KOPT-K1 (cell line): Measurements from ENCODE around the gene NSMCE3.
"Not testable (repeated sequence)": the region's sequence is repeated elsewhere in the genome, so short reads cannot be mapped to it uniquely, and the experiment has no call there.

Experiments used
- H3K27ac ChIP-seq: fragments of 200-600 bp; sonication (generic); 2 replicates; pipeline ENCODE4 v1.5.1; 2016; ENCODE audit warnings: antibody characterized with exemption, mild to moderate bottlenecking, low read depth, low read length; ENCODE audit not compliant: poor library complexity, severe bottlenecking
- H3K36me3 ChIP-seq: fragments of 200-600 bp; sonication (generic); 2 replicates; pipeline ENCODE4 v1.5.1; 2017; ENCODE audit warnings: antibody characterized with exemption, mild to moderate bottlenecking, low read length, moderate library complexity; ENCODE audit not compliant: insufficient read depth
- H3K9me3 ChIP-seq: fragments of 200-600 bp; sonication (generic); 2 replicates; pipeline ENCODE4 v1.5.1; 2017; ENCODE audit warnings: antibody characterized with exemption, low read length, mild to moderate bottlenecking; ENCODE audit not compliant: insufficient read depth, poor library complexity, severe bottlenecking

NSMCE3 gene

DNA sequence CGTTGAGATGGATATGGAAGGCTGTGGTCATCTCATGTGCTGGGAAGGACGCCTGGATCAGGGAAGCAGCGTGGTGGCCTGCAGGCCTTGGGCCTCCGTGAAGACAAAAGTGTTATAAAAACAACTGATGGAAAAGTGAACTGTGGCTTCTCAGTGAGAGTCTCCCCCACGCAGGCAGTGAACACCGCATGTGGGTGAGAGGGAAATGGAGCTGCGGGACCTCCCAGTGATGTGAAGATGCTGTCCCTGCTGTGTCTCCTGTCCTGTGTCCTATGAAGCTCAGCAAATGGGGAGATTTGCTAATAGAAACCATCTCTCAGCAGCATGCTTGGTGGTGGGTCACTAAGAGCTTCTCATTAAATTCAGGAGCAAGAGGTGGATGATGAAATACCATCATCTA is 25.1 kb downstream of the NSMCE3 start:
- no peaks in the 10 kb centered on the region for H3K36me3 ChIP-seq
- H3K9me3 ChIP-seq: no peaks in the 10 kb centered on the region
- no peak overlapping the region for H3K27ac ChIP-seq

DNA sequence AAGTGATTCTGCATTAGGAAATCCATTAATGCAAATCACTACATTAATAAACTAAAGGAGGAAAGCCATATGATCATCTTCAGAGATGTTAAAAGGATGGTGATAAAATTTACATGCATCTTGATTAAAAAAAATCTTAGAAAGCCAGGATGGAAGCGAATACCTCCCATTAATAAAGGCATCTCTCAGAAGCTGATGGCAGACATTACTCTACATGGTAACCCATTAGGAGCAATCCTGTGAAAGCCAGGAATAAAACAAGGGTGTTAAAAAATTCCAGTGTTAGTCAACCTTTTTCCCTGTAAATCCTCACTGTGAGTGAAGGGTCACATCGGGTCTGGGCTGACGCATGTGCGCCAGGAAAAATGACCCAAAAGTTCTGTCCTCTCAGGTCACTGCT is 25.5 kb downstream of the NSMCE3 start:
- Histone ChIP-seq H3K27ac (no peak overlapping the region), H3K36me3 (no peaks in the 10 kb centered on the region), H3K9me3 (no peaks in the 10 kb centered on the region)

DNA sequence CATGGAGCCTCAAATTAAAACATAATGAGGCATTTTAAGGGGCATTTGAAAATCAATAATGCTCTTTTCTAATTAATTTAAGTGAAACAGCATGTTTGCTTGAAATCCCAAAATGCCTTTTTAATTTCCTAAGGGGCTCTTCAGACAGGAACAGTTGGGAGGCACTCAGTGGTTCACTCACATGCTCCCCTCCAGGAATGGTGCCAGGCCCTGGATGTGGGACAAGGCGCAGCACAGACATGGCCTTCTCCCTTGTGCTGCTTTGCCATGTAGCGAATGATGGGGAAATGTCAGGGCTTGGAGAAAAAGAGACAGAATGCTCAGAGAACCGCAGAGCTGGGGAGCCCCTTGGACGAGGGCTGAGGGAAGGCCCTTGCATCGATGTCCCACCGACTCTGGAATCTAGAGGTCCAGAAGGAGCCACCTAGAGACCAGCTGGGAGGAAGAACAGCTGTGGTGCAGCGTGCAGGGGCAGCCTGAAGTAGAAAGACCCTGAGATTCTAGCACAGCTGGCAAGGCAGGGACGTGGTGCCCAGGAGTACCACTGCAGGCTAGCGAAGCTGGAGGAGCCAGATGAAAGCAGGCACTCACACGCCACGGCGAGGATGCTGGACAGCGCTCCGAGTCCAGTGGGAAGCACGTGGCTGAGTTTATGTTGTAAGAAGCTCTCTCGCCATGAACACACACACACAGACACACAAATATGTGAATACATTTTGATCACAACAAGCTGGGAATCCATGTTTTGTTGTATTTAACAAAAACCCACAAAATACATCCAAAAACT is 27.0 kb downstream of the NSMCE3 start:
- no peaks in the 10 kb centered on the region for H3K9me3 ChIP-seq
- no peak overlapping the region for H3K27ac ChIP-seq
- no peaks in the 10 kb centered on the region for H3K36me3 ChIP-seq

DNA sequence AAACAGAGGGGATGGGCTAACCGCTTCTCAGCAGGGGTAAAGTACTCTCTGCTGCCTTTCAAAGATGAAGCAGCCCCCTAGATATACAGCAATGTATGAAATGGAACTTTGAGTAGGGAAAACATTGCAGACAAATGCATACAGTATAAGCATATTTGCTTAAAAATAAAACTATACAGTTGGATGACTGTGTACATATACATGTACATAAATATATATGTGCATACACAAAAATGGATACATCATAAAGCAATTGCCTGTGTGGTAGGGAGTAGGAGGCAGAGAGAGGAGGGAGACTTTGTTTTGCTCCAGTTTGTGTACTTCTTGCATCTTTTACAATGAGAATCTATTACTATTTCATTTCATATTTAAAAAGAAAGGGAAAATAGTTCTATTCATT is 28.4 kb downstream of the NSMCE3 start:
- no peaks in the 10 kb centered on the region for H3K9me3 ChIP-seq
- no peaks in the 10 kb centered on the region for H3K36me3 ChIP-seq
- H3K27ac ChIP-seq: no peak overlapping the region

DNA sequence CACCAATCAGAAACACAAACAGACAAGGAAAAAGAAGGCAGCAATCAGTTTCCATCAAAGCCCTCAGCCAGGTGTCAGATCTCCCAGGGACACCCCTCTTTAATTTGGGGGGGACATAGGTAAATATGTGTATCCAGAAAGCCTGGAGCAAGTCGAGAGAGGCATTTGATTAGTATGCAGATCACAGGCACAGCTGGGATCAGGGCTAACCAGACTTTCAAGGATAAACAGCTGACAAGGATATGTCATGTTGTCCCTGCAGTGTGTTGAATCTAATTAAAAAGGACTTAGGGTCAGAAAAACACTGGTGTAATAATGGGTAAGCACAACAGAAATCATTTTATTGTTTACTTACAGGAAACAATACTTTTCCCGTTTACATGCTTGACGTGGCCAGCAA is 30.2 kb downstream of the NSMCE3 start:
- H3K9me3 ChIP-seq: peaks cover 10% of the 10 kb centered on the region
- no peak overlapping the region for H3K27ac ChIP-seq
- no peaks in the 10 kb centered on the region for H3K36me3 ChIP-seq

DNA sequence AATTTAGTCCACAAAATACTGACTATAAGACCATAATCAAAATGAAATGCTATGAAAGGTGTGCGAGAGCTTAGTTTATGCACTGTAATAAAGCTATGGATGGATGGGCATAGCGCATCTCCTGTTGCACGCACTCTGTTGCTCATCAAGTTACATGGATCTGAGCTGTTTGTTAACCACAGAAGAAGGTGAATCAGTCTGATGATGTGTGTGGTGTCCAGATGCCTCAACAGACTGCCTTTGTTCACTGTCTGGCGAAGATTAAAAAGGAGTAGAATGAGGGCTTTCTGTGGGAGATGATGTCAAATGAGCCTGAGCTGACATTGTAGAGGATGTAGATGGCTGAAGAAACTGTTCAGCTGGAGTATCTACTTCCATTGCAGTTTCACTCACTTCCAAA is 36.1 kb downstream of the NSMCE3 start:
- Histone ChIP-seq H3K9me3 (peaks cover 10% of the 10 kb centered on the region), H3K36me3 (no peaks in the 10 kb centered on the region), H3K27ac (no peak overlapping the region)

DNA sequence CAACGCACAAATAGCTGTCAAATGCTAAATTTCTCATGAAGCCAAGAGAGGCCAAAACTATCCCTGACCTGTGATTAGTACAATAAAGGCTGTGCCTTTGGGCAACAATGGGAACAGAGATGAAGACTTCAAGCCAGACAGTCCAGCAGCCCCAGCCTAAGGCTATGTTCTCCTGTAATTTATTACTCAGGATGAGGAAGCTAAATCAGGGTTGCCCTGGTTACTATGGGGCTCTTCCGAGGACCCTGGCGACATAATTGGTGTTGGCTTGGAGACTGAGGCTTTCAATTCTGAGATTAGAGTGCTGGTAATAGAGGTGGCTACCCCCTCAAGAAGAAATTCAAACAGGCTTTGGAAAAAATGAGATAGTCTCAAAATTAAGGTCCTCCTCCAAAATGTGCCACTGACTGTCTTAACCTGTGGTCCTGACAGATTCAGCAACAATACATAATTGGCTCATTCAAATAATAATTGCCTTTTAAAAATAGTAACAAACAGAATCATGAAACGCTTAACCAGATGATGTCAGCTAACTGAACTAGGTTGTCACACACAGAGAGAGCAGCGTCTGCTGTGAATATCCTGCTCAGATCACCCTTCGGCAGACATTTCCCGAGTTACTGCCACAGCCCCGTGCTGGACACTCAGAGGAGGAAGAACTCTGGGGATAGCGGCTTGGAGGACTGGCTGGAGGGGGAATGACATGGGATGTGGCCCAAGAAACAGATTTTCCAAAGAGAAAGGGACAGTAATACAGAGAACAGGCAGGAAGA is 43.0 kb downstream of the NSMCE3 start:
- H3K36me3 ChIP-seq: no peaks in the 10 kb centered on the region
- no peaks in the 10 kb centered on the region for H3K9me3 ChIP-seq
- no peak overlapping the region for H3K27ac ChIP-seq

DNA sequence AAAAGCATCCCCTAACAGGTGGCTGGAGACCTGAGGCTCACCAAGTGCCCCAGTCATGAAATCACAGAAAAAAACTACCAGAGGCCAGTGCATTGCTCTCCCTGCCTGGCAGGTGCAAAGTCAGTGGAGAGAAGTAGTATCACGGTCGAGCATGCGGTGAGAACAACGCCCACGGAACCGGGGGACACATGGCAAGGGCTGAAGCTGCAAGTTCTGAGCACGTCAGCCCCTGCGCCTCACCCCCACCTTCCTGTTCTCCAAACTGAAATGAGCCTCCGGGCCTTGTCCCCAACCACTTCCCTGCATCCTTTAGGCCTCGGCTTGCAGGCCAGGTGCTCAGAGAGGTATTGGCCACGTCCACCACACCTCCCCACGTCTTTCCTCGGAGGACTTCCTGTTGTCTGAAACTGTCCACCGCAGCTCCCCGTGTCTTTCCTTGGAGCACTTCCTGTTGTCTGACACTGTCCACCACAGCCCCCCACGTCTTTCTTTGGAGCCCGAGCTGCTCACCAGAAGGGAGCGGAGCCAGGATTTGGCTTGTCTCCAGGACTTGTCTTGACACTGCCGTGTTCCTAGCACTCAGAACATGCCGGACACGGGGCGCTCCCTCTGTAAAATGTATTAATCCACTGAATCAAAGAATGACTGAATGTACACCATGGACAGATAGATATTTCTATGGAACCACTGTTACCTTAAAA is 43.9 kb downstream of the NSMCE3 start:
- no peaks in the 10 kb centered on the region for H3K9me3 ChIP-seq
- no peaks in the 10 kb centered on the region for H3K36me3 ChIP-seq
- H3K27ac ChIP-seq: no peak overlapping the region

DNA sequence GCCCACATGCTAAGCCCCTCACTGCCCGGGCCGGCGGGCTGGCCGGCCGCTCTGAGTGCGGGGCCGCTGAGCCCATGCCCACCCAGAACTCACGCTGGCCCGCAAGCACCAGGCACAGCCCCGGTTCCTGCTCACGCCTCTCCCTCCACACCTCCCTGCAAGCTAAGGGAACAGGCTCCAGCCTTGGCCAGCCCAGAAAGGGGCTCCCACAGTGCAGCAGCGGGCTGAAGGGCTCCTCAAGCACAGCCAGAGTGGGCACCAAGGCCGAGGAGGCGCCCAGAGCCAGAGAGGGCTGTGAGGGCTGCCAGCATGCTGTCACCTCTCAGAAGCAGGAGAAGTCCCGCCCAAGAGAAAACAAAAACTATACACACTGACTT is 44.6 kb downstream of the NSMCE3 start:
- not testable (repeated sequence) for H3K36me3 ChIP-seq, H3K9me3 ChIP-seq, H3K27ac ChIP-seq

DNA sequence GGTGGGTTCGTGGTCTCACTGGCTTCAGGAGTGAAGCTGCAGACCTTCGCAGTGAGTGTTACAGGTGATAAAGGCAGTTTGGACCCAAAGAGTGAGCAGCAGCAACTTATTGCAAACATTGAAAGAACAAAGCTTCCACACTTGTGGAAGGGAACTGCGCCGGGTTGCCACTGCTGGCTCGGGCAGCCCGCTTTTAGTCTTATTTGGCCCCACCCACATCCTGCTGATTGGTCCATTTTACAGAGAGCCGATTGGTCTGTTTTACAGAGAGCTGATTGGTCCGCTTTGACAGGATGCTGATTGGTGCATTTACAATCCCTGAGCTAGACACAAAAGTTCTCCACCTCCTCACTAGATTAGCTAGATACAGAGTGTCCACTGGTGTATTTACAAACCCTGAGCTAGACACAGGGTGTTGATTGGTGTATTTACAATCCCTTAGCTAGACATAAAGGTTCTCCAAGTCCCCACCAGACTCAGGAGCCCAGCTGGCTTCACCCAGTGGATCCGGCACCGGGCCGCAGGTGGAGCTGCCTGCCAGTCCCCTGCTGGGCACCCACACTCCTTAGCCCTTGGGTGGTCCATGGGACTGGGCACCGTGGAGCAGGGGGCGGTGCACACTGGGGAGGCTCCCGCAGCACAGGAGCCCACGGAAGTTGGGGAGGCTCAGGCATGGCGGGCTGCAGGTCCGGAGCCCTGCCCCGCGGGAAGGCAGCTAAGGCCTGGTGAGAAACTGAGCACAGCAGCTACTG is 45.2 kb downstream of the NSMCE3 start:
- H3K27ac ChIP-seq, H3K36me3 ChIP-seq, H3K9me3 ChIP-seq: not testable (repeated sequence)

DNA sequence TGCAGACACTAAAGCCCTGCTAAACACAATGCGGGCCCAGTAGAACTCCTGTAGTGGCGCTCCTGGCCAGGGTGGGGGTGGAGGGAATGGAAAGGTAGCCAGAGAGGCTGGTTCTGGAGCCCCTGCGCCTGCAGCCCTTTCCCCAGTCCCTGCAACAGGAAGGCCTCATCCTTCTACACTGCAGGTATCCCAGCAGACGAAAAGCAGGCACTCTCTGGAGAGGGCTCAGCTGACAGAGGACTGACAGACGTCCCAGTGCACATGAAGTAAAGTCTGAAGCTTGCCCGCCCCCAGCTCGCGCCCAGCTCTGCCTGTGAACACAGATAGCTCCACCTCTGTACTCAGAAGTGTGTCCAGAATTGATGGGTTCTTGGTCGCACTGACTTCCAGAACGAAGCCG is 46.0 kb downstream of the NSMCE3 start:
- H3K9me3 ChIP-seq: no peaks in the 10 kb centered on the region
- H3K27ac ChIP-seq: no peak overlapping the region
- no peaks in the 10 kb centered on the region for H3K36me3 ChIP-seq

DNA sequence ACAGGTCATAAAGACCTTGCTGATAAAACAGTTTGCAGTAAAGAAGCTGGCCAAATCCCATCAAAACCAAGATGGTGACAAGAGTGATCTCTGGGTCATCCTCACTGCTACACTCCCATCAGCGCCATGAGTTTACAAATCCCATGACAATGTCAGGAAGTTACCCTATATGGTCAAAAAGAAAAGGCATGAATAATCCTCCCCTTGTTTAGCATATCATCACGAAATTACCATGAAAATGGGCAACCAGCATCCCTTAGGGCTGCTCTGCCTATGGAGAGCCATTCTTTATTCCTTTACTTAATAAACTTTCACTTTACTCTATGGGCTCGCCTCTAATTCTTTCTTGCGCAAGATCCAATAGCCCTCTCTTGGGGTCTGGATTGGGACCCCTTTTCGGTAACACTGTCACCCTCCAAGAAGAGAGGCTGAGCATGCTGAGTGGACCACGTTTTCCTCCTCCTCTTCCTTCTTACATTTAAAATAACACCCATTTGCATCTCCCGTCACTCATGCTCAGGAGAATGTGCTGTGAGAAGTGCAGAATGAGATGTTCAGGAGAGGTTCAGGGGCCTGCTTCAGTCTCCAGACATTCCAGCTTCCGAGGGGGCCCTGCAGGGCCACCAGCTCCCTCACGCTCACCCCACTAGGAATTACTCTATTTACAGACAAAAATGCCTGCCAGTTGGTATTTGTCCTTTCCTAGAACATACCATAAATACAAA is 47.3 kb downstream of the NSMCE3 start:
- Histone ChIP-seq H3K9me3 (no peaks in the 10 kb centered on the region), H3K27ac (no peak overlapping the region), H3K36me3 (no peaks in the 10 kb centered on the region)

DNA sequence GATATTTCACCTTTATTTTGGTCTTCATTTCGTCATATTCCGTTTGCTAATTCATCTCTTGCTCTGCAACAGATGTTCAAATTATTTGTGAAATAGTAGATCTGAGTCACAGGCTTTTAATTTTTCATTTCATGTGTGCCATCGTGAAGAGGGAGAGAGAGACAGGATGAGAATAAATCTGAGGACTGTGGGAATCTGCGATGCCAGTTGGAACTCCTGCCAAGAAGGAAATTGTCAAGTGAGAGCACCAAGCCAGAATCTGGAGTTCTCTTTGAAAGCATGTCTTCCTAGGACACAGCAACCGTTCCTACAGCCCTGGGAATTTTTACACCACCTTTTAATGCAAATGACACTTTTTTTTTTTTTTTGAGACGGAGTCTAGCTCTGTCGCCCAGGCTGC is 48.8 kb downstream of the NSMCE3 start:
- H3K36me3 ChIP-seq: no peaks in the 10 kb centered on the region
- no peaks in the 10 kb centered on the region for H3K9me3 ChIP-seq
- no peak overlapping the region for H3K27ac ChIP-seq

DNA sequence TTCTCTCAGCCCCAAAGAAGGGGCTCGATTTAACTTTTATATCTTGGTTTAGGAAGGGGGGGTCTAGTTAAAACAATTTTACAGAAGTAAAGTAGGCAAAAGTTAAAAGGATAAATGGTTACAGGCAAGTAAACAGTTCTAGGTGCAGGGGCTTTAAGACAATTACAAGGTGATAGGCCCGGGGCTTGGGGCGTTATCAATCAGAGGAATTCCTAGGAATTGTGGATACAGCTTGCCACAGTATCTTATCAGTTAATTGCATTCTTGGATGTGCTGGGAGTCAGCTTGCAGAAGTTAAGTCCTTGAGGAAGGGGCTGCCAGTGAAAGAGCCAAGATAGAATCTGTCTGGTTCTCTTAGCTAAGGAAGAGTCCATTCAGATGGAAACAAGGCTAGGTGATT is 52.7 kb downstream of the NSMCE3 start:
- H3K36me3 ChIP-seq: no peaks in the 10 kb centered on the region
- H3K27ac ChIP-seq: no peak overlapping the region
- no peaks in the 10 kb centered on the region for H3K9me3 ChIP-seq
